ENCODE results near the gene GLIS1.

DNA sequence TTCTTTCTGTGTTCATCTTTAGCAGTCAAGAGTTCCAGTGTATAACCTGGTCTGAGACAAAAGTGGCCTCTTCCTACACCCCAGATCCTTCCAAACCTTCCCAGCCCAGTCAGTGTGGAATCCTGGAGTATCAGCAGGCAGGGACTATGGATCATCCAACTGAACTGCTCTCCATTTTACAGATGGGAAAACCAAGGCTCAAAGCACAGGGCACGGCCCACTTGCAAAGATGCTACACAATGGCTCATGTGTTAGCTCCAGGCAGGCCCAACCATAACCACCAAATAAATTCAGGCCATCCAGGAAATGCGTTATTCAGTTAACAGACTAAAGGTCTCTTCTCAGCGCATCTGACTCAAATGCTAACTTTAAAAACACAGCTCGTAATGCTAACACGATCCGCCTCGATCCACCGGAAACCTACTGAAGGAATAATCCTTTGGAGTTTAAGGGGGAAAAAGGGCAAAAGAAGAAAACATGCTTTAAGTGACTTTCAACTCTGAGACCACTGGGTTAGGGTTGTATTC, 7.1 kb downstream of the GLIS1 start:
- TF ChIP-seq, protein P1, sequence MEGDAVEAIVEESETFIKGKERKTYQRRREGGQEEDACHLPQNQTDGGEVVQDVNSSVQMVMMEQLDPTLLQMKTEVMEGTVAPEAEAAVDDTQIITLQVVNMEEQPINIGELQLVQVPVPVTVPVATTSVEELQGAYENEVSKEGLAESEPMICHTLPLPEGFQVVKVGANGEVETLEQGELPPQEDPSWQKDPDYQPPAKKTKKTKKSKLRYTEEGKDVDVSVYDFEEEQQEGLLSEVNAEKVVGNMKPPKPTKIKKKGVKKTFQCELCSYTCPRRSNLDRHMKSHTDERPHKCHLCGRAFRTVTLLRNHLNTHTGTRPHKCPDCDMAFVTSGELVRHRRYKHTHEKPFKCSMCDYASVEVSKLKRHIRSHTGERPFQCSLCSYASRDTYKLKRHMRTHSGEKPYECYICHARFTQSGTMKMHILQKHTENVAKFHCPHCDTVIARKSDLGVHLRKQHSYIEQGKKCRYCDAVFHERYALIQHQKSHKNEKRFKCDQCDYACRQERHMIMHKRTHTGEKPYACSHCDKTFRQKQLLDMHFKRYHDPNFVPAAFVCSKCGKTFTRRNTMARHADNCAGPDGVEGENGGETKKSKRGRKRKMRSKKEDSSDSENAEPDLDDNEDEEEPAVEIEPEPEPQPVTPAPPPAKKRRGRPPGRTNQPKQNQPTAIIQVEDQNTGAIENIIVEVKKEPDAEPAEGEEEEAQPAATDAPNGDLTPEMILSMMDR (IDR thresholded peaks at IDR 0.05; ENCODE audit: poor library complexity, severe bottlenecking) = no peak
- no peak for TF ChIP-seq POLR2AphosphoS5 (IDR thresholded peaks at IDR 0.05)
- no peak for TF ChIP-seq EZH2 (IDR thresholded peaks at IDR 0.05; ENCODE audit: borderline replicate concordance, insufficient read depth, low read length, poor library complexity, severe bottlenecking)

Measured in neural cell (in vitro differentiated cells).